Liver (tissue), 9 donors: Measurements from ENCODE around the gene CDH22. TPM values are rescaled to one million over a fixed set of nuclear protein-coding genes. Genes with fewer than 3 reads are reported as not detected.

ENCODE experiments used
- DNase-seq: peaks from one replicate; pipeline ENCODE4 v3.0.0-alpha.2; 2017; ENCODE audit warnings: low spot score
- H3K27ac ChIP-seq, 2 donors: one replicate each; pipeline ENCODE4 v1.7.0; 2013; ENCODE audit warnings: inconsistent platforms in 2 of 2, low read length in 2 of 2, control low read depth in 1 of 2, low read depth in 1 of 2, mild to moderate bottlenecking in 1 of 2
- H3K27me3 ChIP-seq, 4 donors: one replicate each; pipeline versions ENCODE4 v1.6.1 to v1.7.0; 2013; ENCODE audit warnings: low read length in 3 of 4, inconsistent platforms in 1 of 4, mild to moderate bottlenecking in 1 of 4, moderate library complexity in 1 of 4; ENCODE audit not compliant: control insufficient read depth in 4 of 4, insufficient read depth in 4 of 4
- H3K36me3 ChIP-seq, 4 donors: one replicate each; pipeline versions ENCODE4 v1.6.1 to v1.7.0; 2013; ENCODE audit warnings: low read length in 3 of 4, mild to moderate bottlenecking in 3 of 4, low read depth in 1 of 4, moderate library complexity in 1 of 4; ENCODE audit not compliant: control insufficient read depth in 4 of 4, insufficient read depth in 3 of 4
- H3K4me1 ChIP-seq, 4 donors: one replicate each; pipeline versions ENCODE4 v1.6.1 to v1.7.0; 2013; ENCODE audit warnings: low read length in 3 of 4, mild to moderate bottlenecking in 3 of 4, moderate library complexity in 1 of 4; ENCODE audit not compliant: control insufficient read depth in 4 of 4, insufficient read depth in 4 of 4
- H3K4me3 ChIP-seq, 3 donors: one replicate each; pipeline versions ENCODE4 v1.6.1 to v1.7.0; 2013; ENCODE audit warnings: low read length in 3 of 3, control low read depth in 1 of 3, low read depth in 1 of 3, mild to moderate bottlenecking in 1 of 3
- H3K9ac ChIP-seq, 2 donors: one replicate each; pipeline ENCODE4 v1.7.0; 2013; ENCODE audit warnings: low read length in 2 of 2, mild to moderate bottlenecking in 2 of 2, moderate library complexity in 2 of 2, control low read depth in 1 of 2, low read depth in 1 of 2
- H3K9me3 ChIP-seq, 4 donors: one replicate each; pipeline versions ENCODE4 v1.6.1 to v1.7.0; 2013; ENCODE audit warnings: low read length in 3 of 4; ENCODE audit not compliant: control insufficient read depth in 4 of 4
- EGR1 ChIP-seq, 2 donors: IDR thresholded peaks; 2 replicates each; pipeline ENCODE4 v1.6.1; 2016 to 2018; ENCODE audit warnings: antibody characterized with exemption in 2 of 2, low read depth in 2 of 2
- FOXA2 ChIP-seq: IDR thresholded peaks from 2 replicates; pipeline ENCODE4 v1.6.1; 2016; ENCODE audit warnings: antibody characterized with exemption
- GABPA ChIP-seq, 2 donors: IDR thresholded peaks in 1 of 2; conservative IDR thresholded peaks in 1 of 2; 2 replicates each; pipeline ENCODE4 v1.6.1; 2016; ENCODE audit warnings: antibody characterized with exemption in 2 of 2, mild to moderate bottlenecking in 1 of 2, moderate library complexity in 1 of 2
- HNF4G ChIP-seq: IDR thresholded peaks from 2 replicates; pipeline ENCODE4 v1.6.1; 2016; ENCODE audit warnings: antibody characterized with exemption
- JUND ChIP-seq, 2 donors: IDR thresholded peaks; 2 replicates each; pipeline ENCODE4 v1.6.1; 2016; ENCODE audit warnings: antibody characterized with exemption in 2 of 2
- NR2F2 ChIP-seq: IDR thresholded peaks from 2 replicates; pipeline ENCODE4 v1.6.1; 2016; ENCODE audit warnings: antibody characterized with exemption
- RXRA ChIP-seq, 2 donors: IDR thresholded peaks; 2 replicates each; pipeline ENCODE4 v1.6.1; 2017 to 2018; ENCODE audit warnings: antibody characterized with exemption in 2 of 2, mild to moderate bottlenecking in 1 of 2
- SP1 ChIP-seq: IDR thresholded peaks from 2 replicates; pipeline ENCODE4 v1.6.1; 2018; ENCODE audit warnings: antibody characterized with exemption, mild to moderate bottlenecking
- YY1 ChIP-seq: IDR thresholded peaks from 2 replicates; pipeline ENCODE4 v1.6.1; 2016; ENCODE audit warnings: antibody characterized with exemption, mild to moderate bottlenecking
- WGBS: extraction: QIAGEN DNeasy Blood & Tissue Kit; methylation state at CpG from one replicate; pipeline ENCODE4 v1.1.7; 2013; 5-methylcytosine and 5-hydroxymethylcytosine counted together
- polyA plus RNA-seq, 2 donors: library from polyadenylated mRNA; stranded (reverse) in 1 of 2; unstranded in 1 of 2; fragments of 200-250 nt in 1 of 2; fragments of >200 nt in 1 of 2; fragmentation: Nextera tagmentation in 1 of 2; extraction: Ambion mirVana in 1 of 2; gene quantifications; one replicate each; pipeline versions ENCODE4 v1.2.1 to v1.2.3, GENCODE V29; 2013 to 2015
- total RNA-seq, 2 donors: library from RNA; depleted of rRNA; stranded (reverse); fragments of >200 nt; gene quantifications; one replicate each; pipeline ENCODE4 v1.2.3, GENCODE V29; 2014
- TF ChIP-seq, protein P1 (sequence below): IDR thresholded peaks from 2 replicates; pipeline ENCODE4 v1.6.1; 2016; ENCODE audit warnings: antibody characterized with exemption
- TF ChIP-seq, protein P2 (sequence below): fragments of 150-350 bp; IDR thresholded peaks from 2 replicates; pipeline ENCODE4 v1.5.1; 2017; ENCODE audit warnings: improper control_type of control experiment, low read depth, low read length; ENCODE audit not compliant: missing input control
- TF ChIP-seq, protein P3 (sequence below): IDR thresholded peaks from 2 replicates; pipeline ENCODE4 v1.6.1; 2016; ENCODE audit warnings: antibody characterized with exemption
- TF ChIP-seq, protein P4 (sequence below): IDR thresholded peaks from 2 replicates; pipeline ENCODE4 v1.6.1; 2016; ENCODE audit warnings: antibody characterized with exemption, mild to moderate bottlenecking
- TF ChIP-seq, protein P5 (sequence below): IDR thresholded peaks from 2 replicates; pipeline ENCODE4 v1.6.1; 2016; ENCODE audit warnings: antibody characterized with exemption
- donor health status: healthy.
- donor health status: healthy.
- donor health status: healthy.
- donor health status: healthy.
- donor health status: healthy.

CDH22 gene
- total and polyA plus RNA-seq, 4 donors = 0.02 TPM; not detected in 3

DNA sequence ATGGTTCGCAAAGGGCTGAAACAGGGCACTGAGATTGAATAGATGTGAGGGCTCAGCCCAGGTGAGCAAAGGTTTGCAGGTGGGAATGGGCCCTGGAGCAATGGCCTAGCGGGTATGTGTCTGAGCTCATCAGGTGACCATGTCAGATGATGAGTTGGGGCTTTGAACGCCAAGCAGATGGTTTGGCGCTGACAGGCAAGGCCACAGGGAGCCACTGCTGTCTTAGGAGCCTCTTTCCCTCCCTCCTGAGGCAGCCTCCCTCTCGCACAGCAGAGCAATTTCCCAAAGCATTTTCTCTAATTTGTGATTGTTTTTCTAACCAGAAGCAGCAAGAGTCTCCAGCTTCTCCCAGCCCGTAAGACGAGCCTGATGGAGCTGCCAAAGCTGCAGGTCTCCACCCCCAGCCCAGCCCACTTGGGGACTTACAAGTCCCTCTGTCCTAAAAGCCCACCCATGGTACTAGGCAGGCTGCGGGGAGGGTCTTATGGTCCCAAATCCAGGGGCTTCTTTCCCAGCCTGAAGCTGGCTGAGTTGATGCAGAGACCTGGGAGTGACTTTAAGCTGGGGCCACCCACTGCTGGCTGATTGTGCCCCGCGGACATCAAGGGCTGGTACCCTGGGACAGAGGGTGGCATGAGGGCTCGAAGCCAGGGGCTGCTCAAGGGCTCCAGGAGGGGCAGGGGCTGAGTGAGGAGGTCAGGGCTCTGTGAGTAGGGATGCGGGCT lies 11.6 kb downstream of the CDH22 start:
- Histone ChIP-seq H3K36me3 (no peaks in the 10 kb centered on the region), H3K4me3 (no peak overlapping the region), H3K9ac (no peak overlapping the region), H3K4me1 (no peaks in the 10 kb centered on the region), H3K27me3 (peaks cover 0 to 8% (median 5%) of the 10 kb centered on the region in 4 donors), H3K27ac (no peak overlapping the region), H3K9me3 (no peaks in the 10 kb centered on the region)
- TF ChIP-seq RXRA (IDR thresholded peaks at IDR 0.05) (no peak), JUND (IDR thresholded peaks at IDR 0.05) (no peak), SP1 (no peak), NR2F2 (no peak), EGR1 (IDR thresholded peaks at IDR 0.05; ENCODE audit: low read depth in 2 of 2) (no peak), FOXA2 (no peak), HNF4G (no peak), YY1 (no peak), GABPA (IDR thresholded peaks at IDR 0.05 in 1 of 2, conservative IDR thresholded peaks at IDR 0.05 in 1 of 2) (no peak)
- TF ChIP-seq, protein P1, sequence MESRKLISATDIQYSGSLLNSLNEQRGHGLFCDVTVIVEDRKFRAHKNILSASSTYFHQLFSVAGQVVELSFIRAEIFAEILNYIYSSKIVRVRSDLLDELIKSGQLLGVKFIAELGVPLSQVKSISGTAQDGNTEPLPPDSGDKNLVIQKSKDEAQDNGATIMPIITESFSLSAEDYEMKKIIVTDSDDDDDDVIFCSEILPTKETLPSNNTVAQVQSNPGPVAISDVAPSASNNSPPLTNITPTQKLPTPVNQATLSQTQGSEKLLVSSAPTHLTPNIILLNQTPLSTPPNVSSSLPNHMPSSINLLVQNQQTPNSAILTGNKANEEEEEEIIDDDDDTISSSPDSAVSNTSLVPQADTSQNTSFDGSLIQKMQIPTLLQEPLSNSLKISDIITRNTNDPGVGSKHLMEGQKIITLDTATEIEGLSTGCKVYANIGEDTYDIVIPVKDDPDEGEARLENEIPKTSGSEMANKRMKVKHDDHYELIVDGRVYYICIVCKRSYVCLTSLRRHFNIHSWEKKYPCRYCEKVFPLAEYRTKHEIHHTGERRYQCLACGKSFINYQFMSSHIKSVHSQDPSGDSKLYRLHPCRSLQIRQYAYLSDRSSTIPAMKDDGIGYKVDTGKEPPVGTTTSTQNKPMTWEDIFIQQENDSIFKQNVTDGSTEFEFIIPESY = no peak
- TF ChIP-seq, protein P2, sequence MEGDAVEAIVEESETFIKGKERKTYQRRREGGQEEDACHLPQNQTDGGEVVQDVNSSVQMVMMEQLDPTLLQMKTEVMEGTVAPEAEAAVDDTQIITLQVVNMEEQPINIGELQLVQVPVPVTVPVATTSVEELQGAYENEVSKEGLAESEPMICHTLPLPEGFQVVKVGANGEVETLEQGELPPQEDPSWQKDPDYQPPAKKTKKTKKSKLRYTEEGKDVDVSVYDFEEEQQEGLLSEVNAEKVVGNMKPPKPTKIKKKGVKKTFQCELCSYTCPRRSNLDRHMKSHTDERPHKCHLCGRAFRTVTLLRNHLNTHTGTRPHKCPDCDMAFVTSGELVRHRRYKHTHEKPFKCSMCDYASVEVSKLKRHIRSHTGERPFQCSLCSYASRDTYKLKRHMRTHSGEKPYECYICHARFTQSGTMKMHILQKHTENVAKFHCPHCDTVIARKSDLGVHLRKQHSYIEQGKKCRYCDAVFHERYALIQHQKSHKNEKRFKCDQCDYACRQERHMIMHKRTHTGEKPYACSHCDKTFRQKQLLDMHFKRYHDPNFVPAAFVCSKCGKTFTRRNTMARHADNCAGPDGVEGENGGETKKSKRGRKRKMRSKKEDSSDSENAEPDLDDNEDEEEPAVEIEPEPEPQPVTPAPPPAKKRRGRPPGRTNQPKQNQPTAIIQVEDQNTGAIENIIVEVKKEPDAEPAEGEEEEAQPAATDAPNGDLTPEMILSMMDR = no peak
- TF ChIP-seq, protein P3, sequence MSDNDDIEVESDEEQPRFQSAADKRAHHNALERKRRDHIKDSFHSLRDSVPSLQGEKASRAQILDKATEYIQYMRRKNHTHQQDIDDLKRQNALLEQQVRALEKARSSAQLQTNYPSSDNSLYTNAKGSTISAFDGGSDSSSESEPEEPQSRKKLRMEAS = no peak
- TF ChIP-seq, protein P4, sequence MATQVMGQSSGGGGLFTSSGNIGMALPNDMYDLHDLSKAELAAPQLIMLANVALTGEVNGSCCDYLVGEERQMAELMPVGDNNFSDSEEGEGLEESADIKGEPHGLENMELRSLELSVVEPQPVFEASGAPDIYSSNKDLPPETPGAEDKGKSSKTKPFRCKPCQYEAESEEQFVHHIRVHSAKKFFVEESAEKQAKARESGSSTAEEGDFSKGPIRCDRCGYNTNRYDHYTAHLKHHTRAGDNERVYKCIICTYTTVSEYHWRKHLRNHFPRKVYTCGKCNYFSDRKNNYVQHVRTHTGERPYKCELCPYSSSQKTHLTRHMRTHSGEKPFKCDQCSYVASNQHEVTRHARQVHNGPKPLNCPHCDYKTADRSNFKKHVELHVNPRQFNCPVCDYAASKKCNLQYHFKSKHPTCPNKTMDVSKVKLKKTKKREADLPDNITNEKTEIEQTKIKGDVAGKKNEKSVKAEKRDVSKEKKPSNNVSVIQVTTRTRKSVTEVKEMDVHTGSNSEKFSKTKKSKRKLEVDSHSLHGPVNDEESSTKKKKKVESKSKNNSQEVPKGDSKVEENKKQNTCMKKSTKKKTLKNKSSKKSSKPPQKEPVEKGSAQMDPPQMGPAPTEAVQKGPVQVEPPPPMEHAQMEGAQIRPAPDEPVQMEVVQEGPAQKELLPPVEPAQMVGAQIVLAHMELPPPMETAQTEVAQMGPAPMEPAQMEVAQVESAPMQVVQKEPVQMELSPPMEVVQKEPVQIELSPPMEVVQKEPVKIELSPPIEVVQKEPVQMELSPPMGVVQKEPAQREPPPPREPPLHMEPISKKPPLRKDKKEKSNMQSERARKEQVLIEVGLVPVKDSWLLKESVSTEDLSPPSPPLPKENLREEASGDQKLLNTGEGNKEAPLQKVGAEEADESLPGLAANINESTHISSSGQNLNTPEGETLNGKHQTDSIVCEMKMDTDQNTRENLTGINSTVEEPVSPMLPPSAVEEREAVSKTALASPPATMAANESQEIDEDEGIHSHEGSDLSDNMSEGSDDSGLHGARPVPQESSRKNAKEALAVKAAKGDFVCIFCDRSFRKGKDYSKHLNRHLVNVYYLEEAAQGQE = no peak
- TF ChIP-seq, protein P5, sequence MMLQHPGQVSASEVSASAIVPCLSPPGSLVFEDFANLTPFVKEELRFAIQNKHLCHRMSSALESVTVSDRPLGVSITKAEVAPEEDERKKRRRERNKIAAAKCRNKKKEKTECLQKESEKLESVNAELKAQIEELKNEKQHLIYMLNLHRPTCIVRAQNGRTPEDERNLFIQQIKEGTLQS = no peak
- WGBS = 54% methylated on average over 12 of the region's 12 CpGs
- no peak for DNase-seq

DNA sequence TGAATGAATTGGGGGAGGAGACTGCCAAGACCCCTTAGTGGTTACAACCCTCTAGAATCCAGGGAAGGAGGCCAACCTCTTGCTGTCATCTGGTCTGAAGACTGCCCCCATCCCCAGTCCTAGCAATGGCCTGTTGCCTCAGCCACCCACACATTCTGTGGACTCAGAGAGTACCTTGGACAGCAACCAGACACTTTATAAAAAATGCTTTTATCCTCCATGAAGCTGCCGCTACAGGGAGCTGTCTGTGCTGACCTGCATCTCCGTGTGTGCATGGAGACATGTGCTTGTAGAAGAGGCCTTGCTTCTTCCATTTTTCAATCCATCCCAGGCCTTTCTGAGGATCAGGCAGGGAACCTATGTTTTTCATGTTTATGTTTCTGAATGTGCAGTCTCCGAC lies 15.2 kb downstream of the CDH22 start:
- Histone ChIP-seq H3K9ac (no peak overlapping the region), H3K4me1 (no peaks in the 10 kb centered on the region), H3K9me3 (no peaks in the 10 kb centered on the region), H3K36me3 (no peaks in the 10 kb centered on the region), H3K27ac (no peak overlapping the region), H3K27me3 (peaks cover 0 to 5% (median 2%) of the 10 kb centered on the region in 4 donors), H3K4me3 (no peak overlapping the region)
- TF ChIP-seq, protein P4 = peak; percentile 98
- TF ChIP-seq, protein P2 = no peak
- 25% methylated on average over 3 of the region's 3 CpGs for WGBS
- DNase-seq = no peak
